ENCODE data around the gene MRPL37. TPM values are rescaled to one million over a fixed set of nuclear protein-coding genes. Genes with fewer than 3 reads are reported as not detected.
"Not testable (repeated sequence)": the region's sequence is repeated elsewhere in the genome, so short reads cannot be mapped to it uniquely, and the experiment has no call there.

The MRPL37 gene
- total RNA-seq, 1 donor from 2014 or later, result 64.1 TPM

DNA sequence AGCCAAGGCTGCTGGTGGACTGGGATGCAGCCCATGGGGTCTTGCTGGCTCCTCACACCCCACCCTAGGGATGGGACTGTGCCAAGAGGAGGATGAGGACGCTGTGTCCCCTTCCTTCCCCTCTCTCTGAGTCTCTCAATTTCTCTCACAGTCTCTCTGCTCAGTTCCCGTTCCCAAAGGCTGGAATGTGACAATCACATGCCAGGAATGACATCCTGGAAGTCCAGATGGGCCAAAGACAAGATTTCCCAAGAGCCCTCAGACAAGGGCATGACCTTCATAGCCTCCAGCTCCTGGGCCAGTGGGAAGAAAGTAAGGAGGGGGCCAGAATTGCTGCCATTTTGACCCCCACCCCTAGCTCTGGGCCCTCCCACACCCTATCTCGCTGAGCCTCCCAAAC, 39.6 kb upstream of the MRPL37 start:
- POLR2A ChIA-PET, result no interaction called here
- no peaks in the 10 kb centered on the region for H3K4me1 Mint-ChIP-seq
- TF ChIP-seq, protein P1, sequence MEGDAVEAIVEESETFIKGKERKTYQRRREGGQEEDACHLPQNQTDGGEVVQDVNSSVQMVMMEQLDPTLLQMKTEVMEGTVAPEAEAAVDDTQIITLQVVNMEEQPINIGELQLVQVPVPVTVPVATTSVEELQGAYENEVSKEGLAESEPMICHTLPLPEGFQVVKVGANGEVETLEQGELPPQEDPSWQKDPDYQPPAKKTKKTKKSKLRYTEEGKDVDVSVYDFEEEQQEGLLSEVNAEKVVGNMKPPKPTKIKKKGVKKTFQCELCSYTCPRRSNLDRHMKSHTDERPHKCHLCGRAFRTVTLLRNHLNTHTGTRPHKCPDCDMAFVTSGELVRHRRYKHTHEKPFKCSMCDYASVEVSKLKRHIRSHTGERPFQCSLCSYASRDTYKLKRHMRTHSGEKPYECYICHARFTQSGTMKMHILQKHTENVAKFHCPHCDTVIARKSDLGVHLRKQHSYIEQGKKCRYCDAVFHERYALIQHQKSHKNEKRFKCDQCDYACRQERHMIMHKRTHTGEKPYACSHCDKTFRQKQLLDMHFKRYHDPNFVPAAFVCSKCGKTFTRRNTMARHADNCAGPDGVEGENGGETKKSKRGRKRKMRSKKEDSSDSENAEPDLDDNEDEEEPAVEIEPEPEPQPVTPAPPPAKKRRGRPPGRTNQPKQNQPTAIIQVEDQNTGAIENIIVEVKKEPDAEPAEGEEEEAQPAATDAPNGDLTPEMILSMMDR (IDR thresholded peaks at IDR 0.05), result no peak
- intact Hi-C loops (cut with micrococcal nuclease), result no loop called here
- DNase-seq, result no peak
- H3K36me3 Mint-ChIP-seq (ENCODE audit: low read depth), result no peaks in the 10 kb centered on the region
- ATAC-seq (ENCODE audit: low read depth), result no peak
- H3K27me3 Mint-ChIP-seq, result no peaks in the 10 kb centered on the region
- H3K9me3 Mint-ChIP-seq, result no peaks in the 10 kb centered on the region
- no peak overlapping the region for H3K27ac Mint-ChIP-seq
- no peak overlapping the region for H3K4me3 Mint-ChIP-seq
- CTCF ChIA-PET, result no interaction called here

- TF ChIP-seq, protein P1 (IDR thresholded peaks at IDR 0.05), result no peak
- DNase-seq (no peak), ATAC-seq (ENCODE audit: low read depth) (no peak)
- no peak overlapping the region for H3K27ac Mint-ChIP-seq
- no peaks in the 10 kb centered on the region for H3K9me3 Mint-ChIP-seq
- H3K27me3 Mint-ChIP-seq, result no peaks in the 10 kb centered on the region
- ChIA-PET POLR2A (no interaction called here), CTCF (no interaction called here)
- intact Hi-C loops (cut with micrococcal nuclease), result no loop called here
- H3K4me3 Mint-ChIP-seq, result no peak overlapping the region
- H3K4me1 Mint-ChIP-seq, result no peaks in the 10 kb centered on the region
- no peaks in the 10 kb centered on the region for H3K36me3 Mint-ChIP-seq (ENCODE audit: low read depth)
Measured at GRCh38 chr1:54161495-54162168, 38.3 kb upstream of the MRPL37 start.

- Mint-ChIP-seq H3K36me3 (ENCODE audit: low read depth) (no peaks in the 10 kb centered on the region), H3K27ac (no peak overlapping the region), H3K27me3 (no peaks in the 10 kb centered on the region), H3K4me3 (no peak overlapping the region), H3K4me1 (no peaks in the 10 kb centered on the region), H3K9me3 (no peaks in the 10 kb centered on the region)
- intact Hi-C loops (cut with micrococcal nuclease), result no loop called here
- CTCF ChIA-PET, result no interaction called here
- DNase-seq (no peak), ATAC-seq (ENCODE audit: low read depth) (no peak)
- POLR2A ChIA-PET, result no interaction called here
- TF ChIP-seq, protein P1 (IDR thresholded peaks at IDR 0.05), result no peak
Measured at GRCh38 chr1:54163051-54163450, 36.9 kb upstream of the MRPL37 start.

DNA sequence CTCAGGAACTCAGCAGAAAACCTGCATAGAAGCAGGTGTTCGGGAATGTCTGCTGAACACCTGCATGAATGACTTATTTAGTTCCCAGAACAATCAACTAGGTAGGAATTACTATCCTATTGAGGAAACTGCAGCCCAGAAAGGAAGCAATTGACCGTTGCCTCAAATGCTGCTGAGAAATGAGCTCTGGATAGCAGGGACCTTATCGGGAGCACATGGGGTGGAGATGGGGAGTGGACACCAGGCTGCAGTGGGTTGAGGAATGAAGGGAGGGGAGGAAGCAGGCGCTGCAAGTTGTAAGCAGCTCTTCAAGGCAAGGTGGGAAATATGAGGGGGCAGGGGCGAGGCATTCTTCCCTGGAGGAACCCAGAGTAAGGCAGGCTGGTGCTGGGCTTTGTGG, 36.4 kb upstream of the MRPL37 start:
- no peak overlapping the region for H3K27ac Mint-ChIP-seq
- CTCF ChIA-PET, result no interaction called here
- ATAC-seq (ENCODE audit: low read depth) (no peak), DNase-seq (no peak)
- H3K9me3 Mint-ChIP-seq, result no peaks in the 10 kb centered on the region
- no peak overlapping the region for H3K4me3 Mint-ChIP-seq
- intact Hi-C loops (cut with micrococcal nuclease), result no loop called here
- H3K27me3 Mint-ChIP-seq, result no peaks in the 10 kb centered on the region
- POLR2A ChIA-PET, result no interaction called here
- TF ChIP-seq, protein P1 (IDR thresholded peaks at IDR 0.05), result no peak
- H3K36me3 Mint-ChIP-seq (ENCODE audit: low read depth), result no peaks in the 10 kb centered on the region
- no peaks in the 10 kb centered on the region for H3K4me1 Mint-ChIP-seq

DNA sequence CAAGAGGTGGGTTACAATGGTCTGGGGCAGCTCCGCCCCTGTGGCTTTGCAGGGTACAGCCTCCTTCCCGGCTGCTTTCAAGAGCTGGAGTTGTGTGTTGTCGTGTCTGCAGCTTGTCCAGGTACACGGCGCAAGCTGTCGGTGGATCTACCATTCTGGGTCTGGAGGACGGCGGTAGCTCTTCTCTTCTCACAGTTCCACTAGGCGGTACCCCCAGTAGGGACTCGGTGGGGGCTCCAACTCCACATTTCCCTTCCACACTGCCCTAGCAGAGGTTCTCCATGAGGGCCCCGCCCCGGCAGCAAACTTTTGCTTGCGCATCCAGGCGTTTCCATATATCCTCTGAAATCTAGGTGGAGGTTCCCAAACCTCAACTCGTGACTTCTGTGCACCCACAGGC, 34.8 kb upstream of the MRPL37 start:
- H3K27me3 Mint-ChIP-seq, result no peaks in the 10 kb centered on the region

GRCh38 chr1:54166357-54166756, 33.6 kb upstream of the MRPL37 start:
- H3K27me3 Mint-ChIP-seq; DNase-seq; H3K4me3 Mint-ChIP-seq; H3K9me3 Mint-ChIP-seq; H3K27ac Mint-ChIP-seq; CTCF ChIA-PET; intact Hi-C loops (cut with micrococcal nuclease); H3K36me3 Mint-ChIP-seq (ENCODE audit: low read depth); ATAC-seq (ENCODE audit: low read depth); H3K4me1 Mint-ChIP-seq; POLR2A ChIA-PET: not testable (repeated sequence)

More for the DNA sequence above, 34.8 kb upstream of the MRPL37 start:
- ChIA-PET POLR2A (no interaction called here), CTCF (no interaction called here)
- no peak overlapping the region for H3K27ac Mint-ChIP-seq
- no peaks in the 10 kb centered on the region for H3K4me1 Mint-ChIP-seq
- ATAC-seq (ENCODE audit: low read depth) (no peak), DNase-seq (no peak)
- intact Hi-C loops (cut with micrococcal nuclease), result no loop called here
- H3K36me3 Mint-ChIP-seq (ENCODE audit: low read depth), result no peaks in the 10 kb centered on the region
- TF ChIP-seq, protein P1 (IDR thresholded peaks at IDR 0.05), result no peak
- H3K4me3 Mint-ChIP-seq, result no peak overlapping the region
- H3K9me3 Mint-ChIP-seq, result no peaks in the 10 kb centered on the region

All from activated B cell treated with CpG ODN at 0.5 μM for 24 hours (primary cell).